A549 (cell line): ENCODE results near the gene PZP. TPM values are rescaled to one million over a fixed set of nuclear protein-coding genes. Genes with fewer than 3 reads are reported as not detected.
"Not testable (repeated sequence)": the region's sequence is repeated elsewhere in the genome, so short reads cannot be mapped to it uniquely, and the experiment has no call there.

Experiments
- ATAC-seq, 2 experiments: fragments of 200-7000 bp in 1 of 2; fragments of >200 bp in 1 of 2; cut with Nextera tagmentation in 1 of 2; cut with Tn5 transposase in 1 of 2; 3 replicates each; pipeline versions ENCODE4 v1.8.0 to v1.9.1; 2018 to 2020; ENCODE audit warnings: mild to moderate bottlenecking in 1 of 2, moderate library complexity in 1 of 2
- CTCF ChIA-PET: fragments of 300-600 bp; sonication (Branson Sonifier 250); formaldehyde crosslinking; extraction: SDS; loops from one replicate; lab custom pipeline; 2021; ENCODE audit warnings: antibody characterized with exemption, inconsistent platforms; lab: Yijun Ruan, JAX
- POLR2A ChIA-PET: fragments of 350-600 bp; formaldehyde crosslinking; extraction: SDS; loops from one replicate; lab custom pipeline; 2021; ENCODE audit warnings: antibody characterized with exemption, inconsistent platforms; lab: Yijun Ruan, JAX
- DNase-seq, 2 experiments: peaks; one replicate each; pipeline versions ENCODE4 v3.0.0 to v3.0.0-alpha.2; 2011 to 2016; ENCODE audit warnings: low read depth in 1 of 2, low spot score in 1 of 2
- FAIRE-seq: peaks from 2 replicates; lab custom pipeline; 2011; peaks lifted over from hg19 to GRCh38; lab: Jason Lieb, UNC
- H3K27ac ChIP-seq, 2 experiments: fragments of >200 bp; sonication (Bioruptor Twin); formaldehyde crosslinking; 3 replicates each; pipeline ENCODE4 v1.5.1; 2016 to 2017
- H3K4me1 ChIP-seq: fragments of >200 bp; sonication (Bioruptor Twin); formaldehyde crosslinking; 3 replicates; pipeline ENCODE4 v1.6.1; 2016
- H3K4me2 ChIP-seq: fragments of >200 bp; sonication (Bioruptor Twin); formaldehyde crosslinking; 3 replicates; pipeline ENCODE4 v1.6.1; 2016
- H3K4me3 ChIP-seq: fragments of >200 bp; sonication (Bioruptor Twin); formaldehyde crosslinking; 3 replicates; pipeline ENCODE4 v1.5.1; 2016
- H3K9me3 ChIP-seq: fragments of >200 bp; sonication (Bioruptor Twin); formaldehyde crosslinking; 3 replicates; pipeline ENCODE4 v1.6.1; 2016
- CHD4 ChIP-seq: fragments of 200-600 bp; sonication (generic); IDR thresholded peaks from 2 replicates; pipeline ENCODE4 v1.6.1; 2016; ENCODE audit warnings: antibody characterized with exemption, mild to moderate bottlenecking, borderline replicate concordance
- CTCF ChIP-seq: fragments of >200 bp; sonication (Bioruptor Twin); formaldehyde crosslinking; IDR thresholded peaks from 3 replicates; pipeline ENCODE4 v1.5.1; 2016
- E2F6 ChIP-seq: IDR thresholded peaks from 2 replicates; pipeline ENCODE4 v1.6.1; 2012; ENCODE audit warnings: low read depth, borderline replicate concordance
- ELK1 ChIP-seq: fragments of 150-350 bp; IDR thresholded peaks from 2 replicates; pipeline ENCODE4 v1.6.1; 2014; ENCODE audit warnings: low read depth, mild to moderate bottlenecking, low read length
- EP300 ChIP-seq, 2 experiments: fragments of >200 bp; sonication (Bioruptor Twin); formaldehyde crosslinking; IDR thresholded peaks; 2 replicates in 1 of 2; 3 replicates in 1 of 2; pipeline ENCODE4 v1.6.1; 2016 to 2017
- FOSL2 ChIP-seq, 2 experiments: fragments of 450-650 bp in 1 of 2; fragments of >200 bp in 1 of 2; sonication (Bioruptor Twin) in 1 of 2; formaldehyde crosslinking; IDR thresholded peaks; 2 replicates each; pipeline versions ENCODE4 v1.5.0 to v1.6.1; 2016 to 2020; ENCODE audit warnings: mild to moderate bottlenecking in 1 of 2, moderate library complexity in 1 of 2
- FOXS1 ChIP-seq: fragments of 250-450 bp; sonication (Bioruptor Pico); IDR thresholded peaks from 2 replicates; pipeline ENCODE4 v1.5.0; 2020; ENCODE audit warnings: mild to moderate bottlenecking, moderate library complexity
- HOXA7 ChIP-seq: fragments of 250-450 bp; sonication (Bioruptor Pico); IDR thresholded peaks from 2 replicates; pipeline ENCODE4 v1.5.0; 2020; ENCODE audit warnings: mild to moderate bottlenecking, moderate library complexity
- NFE2L2 ChIP-seq: fragments of 150-350 bp; conservative IDR thresholded peaks from 2 replicates; pipeline ENCODE4 v1.6.1; 2014; ENCODE audit warnings: low read length
- NR3C1 ChIP-seq: fragments of >200 bp; sonication (Bioruptor Twin); formaldehyde crosslinking; IDR thresholded peaks from 3 replicates; pipeline ENCODE4 v1.6.1; 2017
- POLR2A ChIP-seq: IDR thresholded peaks from 2 replicates; pipeline ENCODE4 v1.6.1; 2012; ENCODE audit warnings: mild to moderate bottlenecking, low read length
- POLR2AphosphoS2 ChIP-seq: conservative IDR thresholded peaks from 2 replicates; pipeline ENCODE4 v1.6.1; 2012; ENCODE audit warnings: low read length, improper control_type of control experiment, inconsistent platforms
- RAD21 ChIP-seq, 2 experiments: fragments of >200 bp in 1 of 2; sonication (Bioruptor Twin) in 1 of 2; formaldehyde crosslinking in 1 of 2; IDR thresholded peaks in 1 of 2; conservative IDR thresholded peaks in 1 of 2; 2 replicates in 1 of 2; 3 replicates in 1 of 2; pipeline ENCODE4 v1.6.1; 2012 to 2018; ENCODE audit warnings: inconsistent platforms in 1 of 2
- REST ChIP-seq: fragments of 200-600 bp; sonication (generic); IDR thresholded peaks from 2 replicates; pipeline ENCODE4 v1.6.1; 2016; ENCODE audit warnings: antibody characterized with exemption, mild to moderate bottlenecking, moderate library complexity
- TP53 ChIP-seq: fragments of 250-450 bp; sonication (Bioruptor Pico); IDR thresholded peaks from 2 replicates; pipeline ENCODE4 v1.5.0; 2021; ENCODE audit warnings: mild to moderate bottlenecking, moderate library complexity
- ZC3H11A ChIP-seq: fragments of 450-650 bp; IDR thresholded peaks from 2 replicates; pipeline ENCODE4 v1.6.1; 2014; ENCODE audit warnings: antibody characterized with exemption, mild to moderate bottlenecking
- WGBS: methylation state at CpG from one replicate; pipeline ENCODE4 v1.1.6; 2017; ENCODE audit errors: missing lambda C conversion rate; 5-methylcytosine and 5-hydroxymethylcytosine counted together
- polyA plus RNA-seq, 4 experiments: library from polyadenylated mRNA; depleted of rRNA in 3 of 4; stranded (reverse); fragments of >200 nt; fragmentation: RNase III in 1 of 4; extraction: RNeasy Plus Mini Kit Qiagen cat#74134 plus additional on column Dnase treatment in 1 of 4; gene quantifications; 2 replicates in 3 of 4; 3 replicates in 1 of 4; pipeline ENCODE4 v1.2.3, GENCODE V29; 2011 to 2017

The PZP gene
- polyA plus RNA-seq, 2 of the 4 experiments (the other 2 are of a cell fraction): not detected

GRCh38 chr12:9240776-9241175, 32.6 kb upstream of the PZP start:
- 56% methylated on average over 5 of the region's 5 CpGs for WGBS
- TF ChIP-seq EP300 (IDR thresholded peaks at IDR 0.05) (no peak), POLR2A (no peak), NFE2L2 (no peak), ZC3H11A (no peak), E2F6 (no peak), RAD21 (conservative IDR thresholded peaks at IDR 0.05 in 1 of 2, IDR thresholded peaks at IDR 0.05 in 1 of 2) (no peak), REST (no peak), ELK1 (no peak), CHD4 (no peak), POLR2AphosphoS2 (no peak)
- no peak for ATAC-seq
- no peaks in the 10 kb centered on the region for H3K4me1 ChIP-seq
- H3K4me2 ChIP-seq: no peak overlapping the region
- H3K4me3 ChIP-seq: no peak overlapping the region
- ChIA-PET POLR2A (no interaction called here), CTCF (no interaction called here)
- no peak for FAIRE-seq
- no peaks in the 10 kb centered on the region for H3K9me3 ChIP-seq
- H3K27ac ChIP-seq: no peak overlapping the region
- DNase-seq: no peak

GRCh38 chr12:9240004-9240635, 31.9 kb upstream of the PZP start:
- POLR2A ChIA-PET, H3K4me1 ChIP-seq, DNase-seq, H3K4me3 ChIP-seq, H3K4me2 ChIP-seq, ATAC-seq, H3K9me3 ChIP-seq, H3K27ac ChIP-seq, FAIRE-seq, CTCF ChIA-PET: not testable (repeated sequence)
- WGBS: 83% methylated on average over 26 of the region's 33 CpGs

- H3K4me3 ChIP-seq: no peak overlapping the region
- ChIA-PET CTCF (no interaction called here), POLR2A (no interaction called here)
- WGBS: 3% methylated on average over 1 of the region's 1 CpG
- H3K4me1 ChIP-seq: no peaks in the 10 kb centered on the region
- H3K9me3 ChIP-seq: no peaks in the 10 kb centered on the region
- ATAC-seq (no peak), DNase-seq (no peak), FAIRE-seq (no peak)
- no peak overlapping the region for H3K27ac ChIP-seq
- no peak overlapping the region for H3K4me2 ChIP-seq
- TF ChIP-seq TP53 (CRISPR knock-in tag): no peak
- no peak for TF ChIP-seq FOSL2 (IDR thresholded peaks at IDR 0.05)
- TF ChIP-seq FOSL2 (CRISPR knock-in tag; IDR thresholded peaks at IDR 0.05): 0 out of 2 replicates have a peak, but pooled peaks have one; percentile 14
Measured at GRCh38 chr12:9237286-9237685, 29.1 kb upstream of the PZP start.

GRCh38 chr12:9235519-9235918, 27.3 kb upstream of the PZP start:
- WGBS: 32% methylated on average over 4 of the region's 4 CpGs
- CTCF ChIA-PET: interaction anchor here (1.2 kb wide), 1 partner anchor 172 kb away, joined by 3 read pairs; no protein-coding TSS in a partner anchor

More at GRCh38 chr12:9235519-9235918, 27.3 kb upstream of the PZP start:
- Histone ChIP-seq H3K4me3 (no peak overlapping the region), H3K9me3 (no peaks in the 10 kb centered on the region), H3K4me1 (no peaks in the 10 kb centered on the region), H3K4me2 (no peak overlapping the region), H3K27ac (no peak overlapping the region)
- FAIRE-seq: no peak
- no peak for DNase-seq
- TF ChIP-seq HOXA7 (CRISPR knock-in tag): no peak
- no peak for TF ChIP-seq NR3C1
- TF ChIP-seq ELK1: no peak
- no peak for TF ChIP-seq FOXS1 (CRISPR knock-in tag)
- TF ChIP-seq ZC3H11A: no peak
- no peak for TF ChIP-seq CTCF
- no peak for TF ChIP-seq POLR2A
- ATAC-seq: no peak
- POLR2A ChIA-PET: no interaction called here
